Activated CD8-positive, alpha-beta memory T cell treated with anti-CD3 and anti-CD28 coated beads, Interleukin-2, amount 50 U/mL, for 4 hours (primary cell): ENCODE measurements around the gene TSPY9.
"Not testable (repeated sequence)": the region's sequence is repeated elsewhere in the genome, so short reads cannot be mapped to it uniquely, and the experiment has no call there.

Experiments used
- DNase-seq: peaks from one replicate; pipeline ENCODE4 v3.0.0-alpha.2; 2020

TSPY9 gene

GRCh38 chrY:9486967-9487366 lies at the start of gene TSPY9:
TSPY9 (plus strand) TSS chrY:9487267; CDS start chrY:9487313, 46 bp downstream.
- DNase-seq, result not testable (repeated sequence)

- not testable (repeated sequence) for DNase-seq
Observed at GRCh38 chrY:9466655-9467054, 20.4 kb upstream of the TSPY9 start, which contains the start of gene TSPY1. TSPY1 (plus strand) TSS chrY:9466955; CDS start chrY:9467001, 46 bp downstream.

- DNase-seq, result not testable (repeated sequence)
Observed at GRCh38 chrY:9504396-9504795, 17.3 kb downstream of the TSPY9 start.

- not testable (repeated sequence) for DNase-seq
Observed at GRCh38 chrY:9516287-9516686, 29.2 kb downstream of the TSPY9 start.

- DNase-seq, result not testable (repeated sequence)
Observed at GRCh38 chrY:9527580-9527979, 40.5 kb downstream of the TSPY9 start, which contains the start of gene TSPY10. TSPY10 (plus strand) TSS chrY:9527880; CDS start chrY:9527926, 46 bp downstream.
